Endothelial cell of hepatic sinusoid (primary cell): Measurements from ENCODE around the gene DMAC2L.
"Not testable (repeated sequence)": the region's sequence is repeated elsewhere in the genome, so short reads cannot be mapped to it uniquely, and the experiment has no call there.

Experiments used
- in situ Hi-C: cut with HindIII; loops from 2 replicates; pipeline ENCODE4 v1.10.0; 2017; ENCODE audit warnings: low sequenced_read_pairs

DMAC2L gene, protein sequence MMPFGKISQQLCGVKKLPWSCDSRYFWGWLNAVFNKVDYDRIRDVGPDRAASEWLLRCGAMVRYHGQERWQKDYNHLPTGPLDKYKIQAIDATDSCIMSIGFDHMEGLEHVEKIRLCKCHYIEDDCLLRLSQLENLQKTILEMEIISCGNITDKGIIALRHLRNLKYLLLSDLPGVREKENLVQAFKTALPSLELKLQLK

DNA sequence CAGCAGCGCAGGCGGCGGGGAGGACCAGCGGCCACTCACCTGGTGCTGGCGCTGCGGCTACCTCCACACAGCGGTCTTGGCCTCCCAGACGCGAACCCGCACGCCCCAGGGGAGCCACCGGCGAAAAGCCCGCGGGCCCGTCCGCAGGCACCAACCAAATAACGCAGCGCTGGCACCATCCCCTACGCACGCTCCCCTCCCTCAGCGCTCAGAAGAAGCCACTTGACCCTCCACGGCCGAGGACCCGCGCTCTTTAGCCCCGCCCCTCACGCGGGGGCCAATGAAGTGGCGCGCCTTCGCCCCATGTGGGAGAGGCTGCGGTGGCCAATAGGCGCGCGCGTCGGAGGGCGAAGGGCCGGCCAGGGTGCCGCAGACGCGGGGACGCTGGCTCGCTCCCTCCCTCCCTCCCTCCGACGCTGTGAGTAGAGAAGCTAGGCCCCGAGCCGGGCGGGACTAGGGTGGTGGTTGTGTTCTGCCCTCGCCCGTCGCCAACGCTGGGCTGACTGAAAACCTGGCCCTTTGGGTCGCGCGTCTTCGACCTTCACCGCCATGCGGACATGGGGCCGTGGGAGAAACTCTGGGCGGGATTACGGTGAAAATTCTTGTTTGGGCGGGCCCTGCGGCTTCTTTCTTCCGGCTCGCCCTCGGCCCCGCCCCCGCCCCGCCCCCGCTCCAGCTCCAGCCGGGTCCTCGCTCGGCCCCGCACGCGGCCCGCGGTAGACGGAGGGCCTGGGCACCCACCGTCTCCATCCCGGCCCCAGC, at the start of gene DMAC2L, which contains the start of gene L2HGDH:
Gene DMAC2L, plus strand, starts transcription at position 353 of the 762 bp plus-strand sequence. CDS start 9,164 bp downstream, outside the sequence.
Gene L2HGDH, minus strand, starts transcription at position 258 of the 762 bp plus-strand sequence. Its CDS starts 79 bp downstream, at position 179.
- in situ Hi-C loops = no loop called here

DNA sequence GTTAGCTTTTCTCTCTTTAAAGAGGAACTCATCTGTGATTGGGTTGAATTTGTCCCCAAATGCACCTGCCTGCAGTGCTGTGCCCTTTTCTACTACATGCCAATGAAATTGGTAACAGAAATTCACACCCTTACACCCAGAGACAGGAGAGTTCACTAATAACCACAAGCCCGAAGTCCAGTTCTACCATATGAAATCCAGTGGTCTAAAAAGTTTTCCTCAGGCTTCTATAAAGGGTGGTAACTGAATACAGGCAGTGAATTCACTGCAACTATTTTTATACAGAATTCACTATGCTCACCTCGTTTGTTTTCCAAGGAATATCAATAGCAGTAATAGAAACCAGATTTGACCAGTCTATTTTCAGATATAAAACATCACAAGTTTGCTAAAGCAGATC, 49.3 kb upstream of the DMAC2L start:
- in situ Hi-C loops = no loop called here

- in situ Hi-C loops = no loop called here
These were observed 48.8 kb upstream of the DMAC2L start for GRCh38 chr14:50263321-50263720.

- in situ Hi-C loops = no loop called here
These were observed 47.1 kb upstream of the DMAC2L start for GRCh38 chr14:50265029-50265428.

- in situ Hi-C loops = no loop called here
These were observed 41.2 kb upstream of the DMAC2L start for GRCh38 chr14:50270932-50271331.

GRCh38 chr14:50272498-50272897, 39.6 kb upstream of the DMAC2L start:
- in situ Hi-C loops = no loop called here

GRCh38 chr14:50285861-50286260, 26.3 kb upstream of the DMAC2L start:
- in situ Hi-C loops = no loop called here

DNA sequence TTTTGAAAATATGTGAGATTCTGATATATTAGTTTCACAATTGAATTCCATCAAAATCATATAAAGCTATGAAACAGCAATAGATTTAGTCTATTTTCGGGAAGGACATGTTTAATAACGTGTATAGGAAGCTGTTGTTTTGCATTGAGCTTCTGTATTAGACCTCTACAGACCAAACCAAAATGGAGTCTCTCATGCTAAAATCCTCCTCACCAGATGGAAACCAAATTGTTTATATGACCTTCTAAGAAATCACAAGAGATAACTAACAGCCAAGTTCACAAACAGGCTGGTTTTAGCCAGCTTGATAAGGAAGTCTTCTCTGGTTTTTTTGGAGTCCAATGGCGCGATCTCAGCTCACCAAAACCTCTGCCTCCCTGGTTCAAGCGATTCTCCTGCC, 24.0 kb upstream of the DMAC2L start:
- in situ Hi-C loops = no loop called here

DNA sequence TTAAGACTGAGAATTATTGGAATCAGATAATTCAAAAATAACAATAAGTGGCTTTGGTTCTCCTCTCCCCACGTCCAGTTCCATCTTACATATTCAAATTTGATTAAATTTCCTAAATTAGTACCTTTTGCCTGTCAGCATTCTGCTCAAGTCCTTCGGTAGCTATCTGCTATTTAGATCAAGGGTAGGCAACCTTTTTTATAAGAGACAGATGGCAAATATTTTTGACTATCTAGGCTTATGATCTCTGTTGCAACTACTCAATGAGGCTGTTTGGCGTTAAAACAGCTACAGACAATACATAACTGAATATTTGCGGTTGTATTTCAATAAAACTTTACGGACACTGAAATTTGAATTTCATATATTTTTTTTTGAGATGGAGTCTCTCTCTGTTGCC, 21.8 kb upstream of the DMAC2L start:
- in situ Hi-C loops = no loop called here

GRCh38 chr14:50299585-50299984, 12.5 kb upstream of the DMAC2L start:
- in situ Hi-C loops = no loop called here

- in situ Hi-C loops = no loop called here
These were observed 10.2 kb upstream of the DMAC2L start for GRCh38 chr14:50301914-50302313.

- in situ Hi-C loops = no loop called here
These were observed 8.2 kb upstream of the DMAC2L start for GRCh38 chr14:50303744-50304471.

- in situ Hi-C loops = no loop called here
These were observed 3.7 kb upstream of the DMAC2L start for GRCh38 chr14:50308363-50308915.

GRCh38 chr14:50310445-50310844, 1.7 kb upstream of the DMAC2L start:
- in situ Hi-C loops = no loop called here

- in situ Hi-C loops = no loop called here
These were observed 670 bp upstream of the DMAC2L start for GRCh38 chr14:50311337-50311971.

- in situ Hi-C loops = no loop called here
These were observed 570 bp downstream of the DMAC2L start for GRCh38 chr14:50312734-50313054.

GRCh38 chr14:50314098-50314497, 2.0 kb downstream of the DMAC2L start:
- in situ Hi-C loops = not testable (repeated sequence)

DNA sequence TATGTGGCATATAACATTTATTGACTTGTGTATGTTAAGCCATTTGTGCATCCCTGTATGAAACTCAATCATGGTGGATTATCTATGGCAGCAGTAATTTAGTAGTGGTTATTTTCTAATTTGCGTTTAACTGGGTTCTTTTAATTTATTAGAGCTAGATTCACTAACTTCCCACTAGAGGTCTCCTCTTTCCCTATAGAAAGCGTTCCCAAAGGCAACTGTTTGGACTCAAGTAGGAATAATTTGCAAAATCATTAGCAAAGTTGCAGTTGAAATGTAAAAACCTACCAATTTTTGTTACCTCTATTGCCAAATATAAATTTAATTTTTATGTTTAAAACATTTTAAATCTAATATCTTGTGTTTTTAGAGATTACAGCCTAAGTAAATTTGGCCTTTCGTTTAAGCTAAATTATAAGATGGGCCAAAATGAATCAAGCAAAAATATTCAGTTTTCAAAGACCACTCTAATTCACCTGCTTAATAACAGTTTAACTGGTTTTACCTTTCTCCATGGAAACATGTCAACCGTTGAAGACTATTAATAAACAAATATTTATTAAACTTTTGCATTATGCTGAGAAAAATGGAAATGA, 6.0 kb downstream of the DMAC2L start:
- in situ Hi-C loops = no loop called here

GRCh38 chr14:50319293-50319692, 7.2 kb downstream of the DMAC2L start:
- in situ Hi-C loops = no loop called here

DNA sequence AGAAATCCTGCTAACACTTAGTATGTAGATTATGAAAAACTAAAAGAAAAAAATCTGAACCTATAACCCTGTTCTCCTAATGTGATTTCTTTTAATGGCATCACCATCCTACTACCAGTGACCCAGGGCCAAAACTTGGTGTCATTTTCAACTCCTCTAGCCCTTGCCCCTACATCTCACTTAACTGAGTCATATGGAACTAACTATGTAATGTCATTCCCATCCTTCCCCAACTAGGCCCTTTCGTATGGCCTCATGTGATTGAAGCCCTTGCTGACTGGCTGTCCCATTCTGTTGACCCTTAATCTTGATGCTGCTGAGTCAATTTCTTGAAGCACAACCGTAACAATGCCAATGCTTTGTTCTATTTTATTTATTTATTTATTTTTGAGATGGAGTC, 7.6 kb downstream of the DMAC2L start:
- in situ Hi-C loops = loop anchor here (10.0 kb wide), 1 partner anchor 115 kb away; no protein-coding TSS in a partner anchor

DNA sequence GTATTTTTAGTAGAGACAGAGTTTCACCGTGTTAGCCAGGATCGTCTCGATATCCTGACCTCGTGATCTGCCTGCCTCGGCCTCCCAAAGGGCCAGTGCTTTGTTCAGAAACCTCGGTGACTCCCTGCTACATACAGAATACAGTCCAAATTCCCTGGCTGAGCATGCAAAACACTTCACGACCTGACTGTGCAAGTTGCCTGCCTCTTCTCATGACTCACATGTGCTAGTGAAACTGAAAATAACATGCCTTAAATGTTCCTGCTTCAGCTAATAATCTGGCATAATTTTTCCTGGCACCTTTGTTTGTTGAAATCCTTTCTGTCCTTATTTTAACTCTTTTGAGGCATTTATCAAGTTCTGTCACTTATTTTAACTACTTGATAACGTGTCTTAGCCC, 8.2 kb downstream of the DMAC2L start:
- in situ Hi-C loops = loop anchor here (10.0 kb wide), 1 partner anchor 115 kb away; no protein-coding TSS in a partner anchor
